Skeletal muscle satellite cell (primary cell): ENCODE measurements around the gene ASPSCR1.

Experiments
- H3K27me3 ChIP-seq: 2 replicates; pipeline ENCODE4 v1.7.0; 2013; ENCODE audit warnings: low read length; ENCODE audit not compliant: control insufficient read depth, insufficient read depth
- H3K36me3 ChIP-seq: 2 replicates; pipeline ENCODE4 v1.7.0; 2013; ENCODE audit warnings: mild to moderate bottlenecking, control low read depth, low read length; ENCODE audit not compliant: insufficient read depth
- H3K4me1 ChIP-seq: 2 replicates; pipeline ENCODE4 v1.7.0; 2013; ENCODE audit warnings: low read length; ENCODE audit not compliant: control insufficient read depth, insufficient read depth
- H3K4me2 ChIP-seq: 2 replicates; pipeline ENCODE4 v1.7.0; 2013; ENCODE audit warnings: mild to moderate bottlenecking, low read length
- H3K4me3 ChIP-seq: 2 replicates; pipeline ENCODE4 v1.7.0; 2013; ENCODE audit warnings: low read length
- H3K9ac ChIP-seq: 2 replicates; pipeline ENCODE4 v1.7.0; 2013; ENCODE audit warnings: mild to moderate bottlenecking, low read depth, low read length, moderate library complexity
- H3K9me3 ChIP-seq: replicated peaks from 2 replicates; pipeline ENCODE4 v1.7.0; 2013; ENCODE audit warnings: mild to moderate bottlenecking, control low read depth, low read length

ASPSCR1 gene

DNA sequence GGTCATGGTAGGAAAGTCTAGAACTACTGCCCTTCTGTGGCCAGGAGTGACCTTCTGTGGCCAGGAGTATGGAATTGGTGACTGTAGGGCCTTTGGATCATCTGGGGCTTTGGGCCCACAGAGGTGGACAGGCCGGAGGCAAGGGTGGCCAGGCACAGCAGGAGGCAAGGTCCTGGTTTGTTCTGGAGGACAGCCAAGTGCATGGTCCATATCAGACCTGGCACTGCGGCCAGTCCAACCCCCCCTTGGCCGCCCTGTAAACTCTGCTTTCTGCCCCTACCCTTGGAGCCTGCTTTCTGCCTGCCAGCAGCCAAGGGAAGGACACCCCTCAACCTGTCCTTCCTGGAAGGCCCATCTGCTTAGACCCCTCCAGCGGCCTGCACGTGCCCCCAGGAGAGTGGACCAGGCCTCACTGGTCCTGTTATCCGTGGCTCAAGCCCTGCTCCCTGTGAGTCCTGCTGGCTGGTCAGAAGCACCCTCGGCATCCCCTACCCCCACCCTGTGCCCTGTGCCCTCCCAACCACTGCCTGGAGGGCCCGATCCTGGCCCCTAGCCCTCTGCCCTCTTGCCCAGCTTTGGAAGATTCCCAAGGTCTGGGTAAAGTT is 62.4 kb downstream of the ASPSCR1 start:
- peaks cover 15% of the 10 kb centered on the region for H3K4me1 ChIP-seq
- no peak overlapping the region for H3K4me2 ChIP-seq
- no peak overlapping the region for H3K9ac ChIP-seq
- no peaks in the 10 kb centered on the region for H3K36me3 ChIP-seq
- no peak overlapping the region for H3K4me3 ChIP-seq
- no peaks in the 10 kb centered on the region for H3K9me3 ChIP-seq
- no peaks in the 10 kb centered on the region for H3K27me3 ChIP-seq

DNA sequence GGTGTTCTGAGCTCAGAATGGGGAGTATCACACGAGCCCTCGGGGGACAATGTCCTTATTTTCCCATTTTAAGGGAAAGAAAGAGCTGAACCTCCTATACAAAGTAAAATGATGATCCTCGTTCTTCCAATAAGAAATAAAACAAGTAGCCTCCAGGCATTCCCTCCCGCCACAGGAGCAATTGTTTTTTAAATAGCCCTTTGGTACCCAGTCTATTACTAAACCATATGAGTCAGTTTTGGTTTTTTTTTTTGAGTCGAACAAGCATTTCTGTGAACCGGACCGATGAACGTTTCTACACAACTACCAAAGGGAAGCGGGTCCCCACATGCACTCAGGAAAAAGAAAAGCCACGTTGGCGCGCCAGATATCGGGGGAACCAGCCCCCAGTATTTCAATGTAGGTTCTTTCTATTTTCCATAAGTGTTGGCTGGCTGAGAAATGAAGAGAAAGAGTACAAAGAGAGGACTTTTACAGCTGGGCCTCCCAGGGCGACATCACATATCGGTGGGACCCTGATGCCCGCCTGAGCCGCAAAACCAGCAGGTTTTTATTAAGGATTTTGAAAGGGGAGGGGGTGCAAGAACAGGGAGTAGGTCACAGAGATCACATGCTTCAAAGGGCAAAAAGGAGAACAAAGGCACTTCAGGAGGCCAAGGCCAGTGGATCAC is 63.9 kb downstream of the ASPSCR1 start:
- Histone ChIP-seq H3K4me1 (peaks cover 12% of the 10 kb centered on the region), H3K9ac (no peak overlapping the region), H3K4me2 (no peak overlapping the region), H3K4me3 (no peak overlapping the region), H3K9me3 (no peaks in the 10 kb centered on the region), H3K27me3 (no peaks in the 10 kb centered on the region), H3K36me3 (no peaks in the 10 kb centered on the region)

DNA sequence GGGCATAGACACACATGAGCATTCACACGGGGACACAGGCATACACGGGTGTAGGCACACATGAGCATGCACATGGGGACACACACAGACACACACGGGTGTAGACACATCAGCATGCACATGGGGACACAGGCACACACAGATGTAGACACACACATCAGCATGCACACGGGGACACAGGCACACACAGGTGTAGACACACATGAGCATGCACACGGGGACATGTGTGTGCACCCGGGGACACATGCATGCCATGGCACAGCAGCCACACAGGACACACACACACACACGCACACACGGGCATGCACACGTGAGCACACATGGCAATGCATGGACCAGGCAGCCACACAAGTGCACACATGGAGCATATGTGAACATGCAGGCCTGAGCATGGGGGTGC is 65.2 kb downstream of the ASPSCR1 start:
- H3K4me1 ChIP-seq = peaks cover 5% of the 10 kb centered on the region
- peaks cover 9% of the 10 kb centered on the region for H3K36me3 ChIP-seq
- no peaks in the 10 kb centered on the region for H3K9me3 ChIP-seq
- H3K4me2 ChIP-seq = no peak overlapping the region
- no peak overlapping the region for H3K9ac ChIP-seq
- no peaks in the 10 kb centered on the region for H3K27me3 ChIP-seq
- no peak overlapping the region for H3K4me3 ChIP-seq

DNA sequence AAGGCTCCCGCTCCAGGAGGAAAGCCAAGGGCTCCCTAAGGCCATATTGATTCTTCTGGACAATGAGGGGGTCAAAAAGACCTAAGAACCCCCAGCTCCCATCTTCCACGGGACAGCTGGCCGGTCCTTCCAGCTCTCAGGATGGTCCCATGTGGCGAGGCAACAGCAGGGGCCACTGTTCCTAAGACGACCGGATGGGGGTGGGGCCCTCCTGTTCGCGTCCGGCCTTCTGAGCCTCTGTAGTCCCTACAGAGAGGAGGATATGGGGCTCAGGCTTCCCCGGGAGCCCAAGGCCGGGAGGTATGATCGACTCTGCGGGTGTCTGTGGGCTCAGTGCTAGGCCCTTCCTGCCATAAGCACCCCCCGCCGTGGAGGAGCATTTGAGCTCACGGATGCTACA is 66.1 kb downstream of the ASPSCR1 start:
- H3K9ac ChIP-seq = no peak overlapping the region
- H3K4me1 ChIP-seq = no peaks in the 10 kb centered on the region
- H3K36me3 ChIP-seq = peaks cover 18% of the 10 kb centered on the region
- no peaks in the 10 kb centered on the region for H3K27me3 ChIP-seq
- H3K4me3 ChIP-seq = no peak overlapping the region
- no peak overlapping the region for H3K4me2 ChIP-seq
- no peaks in the 10 kb centered on the region for H3K9me3 ChIP-seq

DNA sequence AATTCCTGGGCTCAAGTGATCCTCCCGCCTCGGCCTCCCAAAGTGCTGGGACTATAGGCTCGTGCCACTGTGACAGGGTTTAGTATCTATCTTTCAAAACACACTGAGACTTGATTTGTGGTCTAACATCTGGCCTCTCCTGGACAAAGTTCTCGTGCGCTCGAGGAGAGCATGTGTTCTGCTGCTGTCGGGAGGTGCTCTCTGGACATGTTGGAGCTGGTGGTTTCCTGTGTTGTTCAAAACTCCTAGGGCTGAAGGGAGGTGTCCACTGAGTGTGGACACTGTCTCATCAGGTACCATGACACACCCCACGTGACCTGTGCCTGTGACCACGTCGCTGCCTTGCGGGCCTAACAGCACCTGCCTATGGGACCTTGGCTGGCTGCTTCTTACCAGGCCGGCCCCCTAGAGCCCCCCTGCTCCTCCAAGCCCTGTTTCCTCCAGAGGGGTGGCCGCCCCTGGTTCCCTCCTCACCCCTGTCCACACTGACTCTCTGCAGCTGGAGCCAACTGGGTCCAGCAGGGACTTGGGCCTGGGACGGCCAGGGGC is 68.6 kb downstream of the ASPSCR1 start:
- Histone ChIP-seq H3K27me3 (no peaks in the 10 kb centered on the region), H3K4me3 (no peak overlapping the region), H3K9me3 (no peaks in the 10 kb centered on the region), H3K36me3 (peaks cover 36% of the 10 kb centered on the region), H3K4me2 (no peak overlapping the region), H3K4me1 (peaks cover 6% of the 10 kb centered on the region), H3K9ac (no peak overlapping the region)

DNA sequence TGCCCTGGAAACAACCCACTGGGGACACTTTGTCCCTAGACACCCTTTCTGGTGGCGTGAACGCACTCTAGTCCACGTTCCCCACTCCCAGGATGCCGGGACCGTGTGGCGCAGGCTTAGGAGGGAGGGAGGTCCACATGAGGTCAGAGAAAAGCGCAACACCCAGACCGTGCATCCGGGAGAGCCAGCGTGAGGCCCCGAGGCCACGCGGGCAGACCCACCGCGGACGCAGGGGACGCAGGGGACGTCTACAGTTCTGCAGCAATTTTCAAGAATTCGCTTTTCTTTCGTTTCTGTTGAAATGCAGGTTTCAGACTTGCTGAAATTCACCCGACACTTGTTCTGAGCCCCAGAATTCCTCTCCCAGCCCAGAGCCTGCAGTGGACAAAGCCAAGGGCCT is 69.5 kb downstream of the ASPSCR1 start:
- Histone ChIP-seq H3K36me3 (peaks cover 36% of the 10 kb centered on the region), H3K4me2 (no peak overlapping the region), H3K9ac (no peak overlapping the region), H3K27me3 (no peaks in the 10 kb centered on the region), H3K4me1 (peaks cover 6% of the 10 kb centered on the region), H3K4me3 (no peak overlapping the region), H3K9me3 (no peaks in the 10 kb centered on the region)

DNA sequence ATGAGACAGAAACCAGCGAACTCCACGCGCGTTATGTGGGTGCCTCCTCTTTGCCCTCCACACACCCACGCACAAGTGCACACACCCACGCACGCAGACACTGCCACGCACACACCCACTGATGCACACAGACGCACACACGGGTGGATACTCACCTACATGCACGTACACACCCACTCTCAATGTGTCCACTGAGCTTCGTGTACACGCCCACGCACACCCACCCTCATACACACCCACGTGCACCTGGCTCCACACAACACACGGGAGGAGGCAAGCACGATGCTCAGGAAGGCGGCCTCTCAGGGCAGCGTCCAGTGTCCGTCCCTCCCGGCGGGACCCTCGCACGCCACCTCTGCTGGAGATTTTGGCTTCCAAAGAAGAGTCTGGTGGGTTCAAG is 70.0 kb downstream of the ASPSCR1 start:
- Histone ChIP-seq H3K4me2 (no peak overlapping the region), H3K4me3 (no peak overlapping the region), H3K36me3 (peaks cover 36% of the 10 kb centered on the region)

DNA sequence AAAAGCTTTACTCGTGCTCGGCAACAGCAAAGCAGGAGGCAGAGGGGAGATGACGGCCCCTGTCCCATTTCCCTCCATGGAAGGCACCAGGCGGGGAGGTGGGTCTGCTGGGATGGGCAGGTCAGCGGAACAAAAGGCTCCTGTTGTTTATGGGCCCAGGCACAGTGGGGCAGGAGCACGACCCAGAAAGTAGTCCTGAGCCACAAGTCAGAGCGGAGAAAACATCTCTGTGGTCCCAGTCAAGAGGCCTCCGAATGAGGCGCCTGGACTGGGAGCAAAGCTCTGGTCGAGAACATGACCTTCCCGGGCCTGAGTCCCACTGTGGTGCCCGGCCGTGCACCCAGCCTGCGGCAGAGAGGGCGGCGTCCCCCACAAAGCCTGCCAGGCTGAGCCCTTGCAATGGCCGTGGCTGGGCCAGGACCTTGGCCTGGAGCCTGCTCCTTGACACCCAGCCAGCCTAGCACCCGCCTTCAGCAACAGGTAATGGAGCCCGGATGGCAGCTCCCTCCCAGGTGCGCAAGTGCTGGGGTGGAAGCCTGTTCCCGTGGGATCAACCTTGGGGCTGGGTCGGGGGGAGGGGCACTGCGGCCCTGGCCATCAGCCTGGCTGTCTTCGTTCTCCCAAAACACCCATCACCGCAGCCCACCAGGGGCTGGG is 70.6 kb downstream of the ASPSCR1 start:
- Histone ChIP-seq H3K9ac (no peak overlapping the region), H3K4me3 (no peak overlapping the region), H3K4me1 (peaks cover 12% of the 10 kb centered on the region)

More for the DNA sequence above, 70.0 kb downstream of the ASPSCR1 start:
- Histone ChIP-seq H3K4me1 (peaks cover 6% of the 10 kb centered on the region), H3K9me3 (no peaks in the 10 kb centered on the region), H3K27me3 (no peaks in the 10 kb centered on the region), H3K9ac (no peak overlapping the region)

DNA sequence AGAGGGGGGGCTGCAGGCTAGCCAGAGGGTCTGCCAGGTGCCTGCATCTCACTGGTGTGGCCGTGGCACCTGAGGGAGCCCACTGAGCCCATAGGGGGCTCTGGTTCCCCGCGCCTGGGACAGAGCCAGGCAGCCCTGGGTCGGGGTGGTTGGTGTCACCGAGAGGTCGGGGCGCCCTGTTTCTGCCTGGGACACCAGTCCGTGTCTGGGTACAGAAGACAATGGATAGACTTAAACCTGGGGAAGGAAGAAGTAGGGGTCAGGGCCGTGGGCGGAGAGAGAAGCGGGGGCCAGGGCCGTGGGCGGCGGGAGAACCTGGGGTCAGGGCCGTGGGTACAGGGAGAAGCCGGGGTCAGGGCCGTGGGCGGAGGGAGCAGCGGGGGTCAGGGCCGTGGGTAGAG is 71.1 kb downstream of the ASPSCR1 start:
- Histone ChIP-seq H3K4me1 (peaks cover 17% of the 10 kb centered on the region), H3K36me3 (peaks cover 36% of the 10 kb centered on the region), H3K27me3 (no peaks in the 10 kb centered on the region), H3K9ac (no peak overlapping the region), H3K4me3 (no peak overlapping the region), H3K9me3 (no peaks in the 10 kb centered on the region), H3K4me2 (no peak overlapping the region)

More for the DNA sequence above, 70.6 kb downstream of the ASPSCR1 start:
- H3K4me2 ChIP-seq = no peak overlapping the region
- no peaks in the 10 kb centered on the region for H3K9me3 ChIP-seq
- H3K36me3 ChIP-seq = peaks cover 36% of the 10 kb centered on the region
- H3K27me3 ChIP-seq = no peaks in the 10 kb centered on the region

DNA sequence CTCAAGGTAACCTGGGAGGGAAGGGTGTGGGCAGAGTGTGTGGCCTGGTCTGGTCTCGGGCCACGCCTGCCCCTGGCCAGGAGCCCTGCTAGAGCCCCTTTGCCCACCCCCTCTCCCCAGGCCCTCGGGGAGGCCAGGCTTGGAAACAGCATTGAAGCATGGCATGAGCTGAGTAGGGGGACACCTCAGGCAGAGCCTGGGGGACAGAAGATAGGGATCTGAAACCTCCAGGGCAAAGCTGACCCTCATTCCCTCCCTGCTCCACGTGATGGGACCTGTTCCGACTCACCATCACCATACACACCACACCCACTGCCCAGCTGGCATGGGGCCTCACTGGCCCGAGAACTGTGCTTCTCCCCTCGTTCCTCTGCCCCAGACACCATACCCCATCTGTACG is 71.7 kb downstream of the ASPSCR1 start:
- H3K9ac ChIP-seq = no peak overlapping the region
- peaks cover 40% of the 10 kb centered on the region for H3K36me3 ChIP-seq
- H3K4me3 ChIP-seq = no peak overlapping the region
- H3K27me3 ChIP-seq = no peaks in the 10 kb centered on the region
- no peaks in the 10 kb centered on the region for H3K9me3 ChIP-seq
- H3K4me1 ChIP-seq = peaks cover 19% of the 10 kb centered on the region
- no peak overlapping the region for H3K4me2 ChIP-seq

DNA sequence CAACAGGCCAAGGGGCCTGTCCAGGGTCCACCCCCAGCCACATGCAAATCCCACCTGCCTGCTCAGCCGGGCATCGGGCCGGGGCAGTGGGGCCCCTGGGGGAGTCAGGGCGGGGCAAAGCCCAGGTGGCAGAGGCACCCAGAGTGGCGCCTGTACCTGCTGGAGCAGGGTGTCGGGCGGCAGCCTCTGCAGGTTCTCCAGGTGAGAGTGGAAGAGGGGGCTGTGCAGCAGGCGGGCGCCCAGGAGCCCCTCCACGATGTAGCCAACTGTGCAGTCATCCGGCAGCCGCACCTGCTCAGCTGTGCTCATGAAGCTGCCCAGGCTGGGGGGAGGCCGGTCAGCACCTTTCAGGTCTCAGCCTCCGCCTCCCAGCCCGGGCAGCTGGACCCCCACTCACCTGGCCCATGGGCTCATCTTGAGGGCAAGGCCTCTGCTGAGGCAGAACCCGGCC is 72.1 kb downstream of the ASPSCR1 start:
- H3K36me3 ChIP-seq = peaks cover 44% of the 10 kb centered on the region
- no peaks in the 10 kb centered on the region for H3K27me3 ChIP-seq
- no peak overlapping the region for H3K4me2 ChIP-seq
- H3K9me3 ChIP-seq = no peaks in the 10 kb centered on the region
- peaks cover 19% of the 10 kb centered on the region for H3K4me1 ChIP-seq
- no peak overlapping the region for H3K4me3 ChIP-seq
- no peak overlapping the region for H3K9ac ChIP-seq
